HG03521 (cell line): Measurements from ENCODE around the gene MED10.

ENCODE experiments used
- ATAC-seq: cut with Tn5 transposase; IDR thresholded peaks from one replicate; pipeline ENCODE4 v1.9.1; 2021; ENCODE audit warnings: mild to moderate bottlenecking, moderate library complexity; ENCODE audit not compliant: unreplicated experiment

Gene MED10, protein sequence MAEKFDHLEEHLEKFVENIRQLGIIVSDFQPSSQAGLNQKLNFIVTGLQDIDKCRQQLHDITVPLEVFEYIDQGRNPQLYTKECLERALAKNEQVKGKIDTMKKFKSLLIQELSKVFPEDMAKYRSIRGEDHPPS

DNA sequence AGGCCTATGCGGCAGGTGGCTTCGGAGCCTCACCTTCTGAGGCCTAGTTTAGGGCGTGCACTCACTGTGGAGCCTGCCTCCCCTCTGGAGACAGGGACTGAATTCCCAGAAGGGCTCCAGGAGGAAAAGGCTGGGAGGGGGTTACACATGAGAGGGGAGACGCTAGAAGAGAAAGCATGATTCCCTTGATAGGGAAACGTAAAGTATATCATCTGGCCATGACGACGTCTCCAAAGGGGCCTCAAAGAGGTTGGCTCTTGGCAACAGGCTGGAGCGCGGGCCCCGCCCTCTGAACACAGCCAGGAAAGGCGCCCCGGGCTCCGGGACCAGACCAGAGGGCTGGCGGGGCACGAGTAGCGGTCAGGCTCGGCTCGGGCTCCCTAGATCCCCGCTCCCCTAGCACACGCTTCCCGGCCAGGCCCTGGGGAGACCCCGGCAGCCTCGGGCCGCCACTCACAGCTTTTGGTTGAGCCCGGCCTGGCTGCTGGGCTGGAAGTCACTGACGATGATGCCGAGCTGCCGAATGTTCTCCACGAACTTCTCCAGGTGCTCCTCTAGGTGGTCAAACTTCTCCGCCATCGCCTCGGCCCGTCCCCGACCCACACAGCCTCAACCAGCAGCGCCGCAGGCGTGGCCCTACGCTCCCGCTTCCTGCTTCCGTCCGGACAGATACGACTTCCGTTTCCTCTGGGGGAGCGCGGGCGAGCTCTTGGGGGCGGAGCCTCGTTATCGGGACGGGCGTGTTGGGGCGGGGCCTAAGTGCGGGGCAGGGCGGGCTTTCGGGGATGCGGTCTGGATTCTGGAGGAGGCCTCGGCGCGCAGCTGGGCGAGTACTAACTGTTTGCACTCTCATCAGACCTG is at the start of gene MED10:
Gene MED10 (minus strand): TSS at position 643 of the 861 bp plus-strand sequence. CDS start 64 bp downstream, at position 579.
- ATAC-seq, result peak; percentile 99

DNA sequence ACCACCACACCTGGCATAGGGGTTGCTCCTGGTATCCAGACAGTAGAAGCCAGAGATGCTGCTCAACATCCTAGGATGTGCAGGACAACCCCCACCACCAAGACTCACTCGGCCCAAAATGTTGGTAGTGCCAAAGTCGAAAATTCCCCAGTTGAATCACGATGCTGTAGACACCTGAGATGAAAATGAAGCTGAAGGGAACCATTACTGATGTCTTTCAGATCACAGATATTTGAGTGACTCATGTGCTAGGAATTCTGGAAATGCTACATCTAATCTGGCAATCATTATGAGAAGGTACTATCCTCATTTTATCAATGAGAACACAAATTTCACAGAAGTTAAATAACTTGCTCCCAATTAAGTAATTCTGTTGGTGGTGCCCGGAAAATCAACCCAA is 49.3 kb upstream of the MED10 start:
- ATAC-seq, result no peak

DNA sequence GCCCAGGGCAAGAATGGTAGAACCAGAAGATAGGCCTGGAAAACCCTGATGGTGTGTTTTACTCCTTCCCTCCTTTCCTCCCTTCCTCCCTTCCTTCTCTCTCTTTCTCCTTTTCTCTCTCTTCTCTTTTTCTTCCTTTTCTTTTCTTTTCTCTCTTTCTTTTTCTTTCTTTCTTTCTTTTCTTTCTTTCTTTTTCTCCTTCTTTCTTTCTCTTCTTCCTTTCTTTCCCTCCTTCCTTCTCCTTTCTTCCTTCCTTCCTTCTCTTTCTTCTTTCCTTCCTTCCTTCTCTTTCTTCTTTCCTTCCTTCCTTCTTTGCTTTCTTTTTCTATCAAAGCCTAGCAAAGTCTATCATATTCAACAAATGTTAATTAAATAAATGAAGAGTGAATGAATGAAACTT is 46.4 kb upstream of the MED10 start:
- ATAC-seq, result no peak

DNA sequence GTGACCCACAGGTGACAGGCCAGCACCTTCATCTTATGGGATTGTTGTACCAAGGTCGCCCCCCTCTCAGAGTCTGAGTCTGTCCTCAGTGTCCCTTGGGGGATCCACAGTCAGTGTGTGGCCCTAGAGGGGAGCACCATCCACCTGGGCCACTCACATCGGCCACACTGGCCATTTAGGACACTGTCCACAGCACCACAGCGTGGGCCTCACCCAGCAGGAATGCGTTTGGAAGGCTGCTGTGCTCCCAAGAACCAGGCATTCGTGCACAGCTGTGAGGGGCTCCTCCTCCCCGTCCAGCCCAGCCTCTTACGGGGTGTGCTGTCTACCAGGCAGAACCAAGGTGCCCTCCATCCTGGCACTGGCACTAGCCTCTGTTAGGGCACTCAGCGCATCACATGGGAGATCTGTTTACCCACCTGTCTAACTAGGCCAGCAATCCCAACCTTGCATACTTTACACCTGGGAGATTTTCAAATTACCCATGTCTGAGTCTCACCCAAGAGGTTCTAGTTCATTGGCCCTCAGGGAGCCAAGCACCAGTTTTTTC is 45.8 kb upstream of the MED10 start:
- no peak for ATAC-seq

DNA sequence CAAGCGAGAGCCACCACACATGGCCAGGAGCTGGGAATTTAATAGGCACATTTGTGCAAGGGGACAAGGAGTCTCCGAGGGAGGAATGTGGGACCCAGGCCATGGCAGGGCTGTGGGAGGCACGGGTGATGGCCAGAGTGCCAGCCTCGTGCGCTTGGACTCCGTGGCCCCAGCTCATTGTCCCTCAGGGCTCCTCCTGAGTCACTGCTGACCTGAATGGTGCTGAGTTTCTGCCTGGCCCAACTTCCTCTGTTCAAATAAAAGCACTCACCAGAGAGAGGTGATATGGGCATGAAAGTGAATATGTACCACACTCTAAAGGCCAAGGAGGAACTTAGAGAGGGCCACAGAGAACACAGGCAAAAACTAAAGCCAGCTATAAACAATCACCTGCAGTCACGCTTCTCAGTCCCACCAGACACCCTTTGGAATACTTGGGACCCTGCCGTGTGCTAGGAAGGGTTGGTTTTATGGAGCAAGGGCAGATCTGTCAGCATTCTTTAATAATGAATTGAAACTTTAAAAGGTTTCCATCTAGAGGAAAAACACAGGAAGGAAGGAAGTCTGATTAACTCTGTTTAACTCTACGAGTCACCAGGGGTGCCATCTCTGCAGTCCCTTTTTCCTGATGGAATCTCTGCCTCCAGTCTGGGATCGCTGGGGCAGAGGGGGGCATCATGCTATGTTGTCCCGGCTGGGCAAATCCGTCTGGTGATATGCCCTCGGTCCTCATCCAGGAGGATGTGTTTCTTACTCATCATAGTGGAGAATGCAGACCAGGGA is 45.2 kb upstream of the MED10 start:
- ATAC-seq, result no peak

DNA sequence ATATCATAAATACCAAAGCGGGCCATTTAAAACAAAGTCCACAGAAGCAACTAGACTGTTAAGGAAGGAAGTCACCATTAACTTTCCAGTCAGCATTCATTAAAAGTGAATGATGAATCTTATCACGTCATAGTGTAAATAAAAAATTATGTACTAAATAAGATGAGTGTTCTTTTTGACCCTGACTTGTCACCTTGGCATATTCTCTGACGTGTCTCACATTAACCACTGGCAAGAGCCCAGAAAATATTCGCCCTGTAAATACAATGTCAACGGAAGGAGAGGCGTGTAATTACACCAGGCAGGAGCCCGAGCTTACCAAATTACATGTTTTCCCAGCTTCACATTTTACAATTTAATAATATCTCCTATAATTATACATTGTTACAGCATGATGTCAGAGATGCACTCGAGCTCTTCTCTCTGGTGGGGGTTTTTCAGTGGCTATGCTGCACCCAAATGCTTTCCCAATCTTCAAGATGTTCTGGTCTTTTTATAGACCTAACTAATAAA is 41.0 kb upstream of the MED10 start:
- no peak for ATAC-seq

DNA sequence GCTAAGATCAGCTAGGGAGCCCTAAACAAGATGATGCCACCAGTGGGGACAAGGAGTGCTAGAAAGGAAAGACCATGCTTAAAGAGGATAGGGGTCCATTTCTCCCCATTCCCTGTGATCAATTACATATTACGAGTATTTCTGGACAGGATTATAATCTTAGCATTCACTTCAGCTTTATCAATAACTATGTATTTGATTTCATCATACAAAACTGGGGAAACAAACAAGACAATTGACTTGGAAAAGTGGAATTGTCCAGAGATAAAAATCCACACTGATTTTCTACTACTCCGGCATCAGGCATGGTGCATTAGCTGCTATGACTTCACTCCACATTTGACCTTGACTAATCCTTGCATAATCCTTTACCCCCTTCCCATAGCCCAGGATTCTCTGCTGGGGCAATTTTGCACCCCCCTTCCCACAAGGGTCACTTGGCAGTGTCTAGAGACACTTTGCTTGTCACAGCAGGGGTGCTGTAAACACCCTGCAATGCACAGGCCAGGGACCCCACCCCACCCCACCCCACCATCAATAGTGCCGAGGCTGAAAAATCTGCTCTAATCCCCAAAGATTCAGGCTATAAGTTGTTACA is 40.4 kb upstream of the MED10 start:
- ATAC-seq, result no peak

DNA sequence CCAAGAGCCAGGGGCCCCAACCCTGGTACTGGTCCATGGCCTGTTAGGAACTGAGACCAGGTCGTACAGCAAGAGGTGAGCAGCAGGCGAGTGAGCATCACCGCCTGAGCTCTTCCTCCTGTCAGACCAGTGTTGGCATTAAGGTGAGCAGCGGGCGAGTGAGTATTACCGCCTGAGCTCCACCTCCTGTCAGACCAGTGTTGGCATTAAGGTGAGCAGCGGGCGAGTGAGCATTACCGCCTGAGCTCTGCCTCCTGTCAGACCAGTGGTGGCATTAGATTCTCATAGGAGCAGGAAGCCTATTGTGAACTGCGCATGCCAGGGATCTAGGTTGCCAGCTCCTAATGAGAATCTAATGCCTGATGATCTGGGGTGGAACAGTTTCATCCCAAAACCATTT is 39.3 kb upstream of the MED10 start:
- ATAC-seq, result no peak

DNA sequence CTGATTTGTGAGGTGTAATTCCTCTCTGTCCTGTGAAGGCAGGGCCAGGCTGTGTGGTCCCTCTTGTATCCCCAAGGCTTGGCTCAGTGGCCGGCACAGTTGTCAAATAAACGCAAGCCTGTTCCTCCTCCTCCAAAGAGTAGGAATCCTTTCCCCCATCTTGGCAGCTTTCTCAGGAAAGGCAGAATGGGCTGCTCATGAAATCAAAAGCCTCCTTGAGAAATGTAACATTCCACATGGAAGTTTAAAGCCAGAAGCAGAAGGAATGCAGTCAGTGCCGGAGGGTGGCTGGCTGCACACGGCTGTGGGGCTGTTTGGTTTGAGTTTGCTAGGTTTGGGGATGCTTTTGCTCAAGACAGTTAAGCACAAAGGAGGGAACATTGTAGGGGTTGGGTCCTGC is 34.5 kb upstream of the MED10 start:
- ATAC-seq, result no peak

DNA sequence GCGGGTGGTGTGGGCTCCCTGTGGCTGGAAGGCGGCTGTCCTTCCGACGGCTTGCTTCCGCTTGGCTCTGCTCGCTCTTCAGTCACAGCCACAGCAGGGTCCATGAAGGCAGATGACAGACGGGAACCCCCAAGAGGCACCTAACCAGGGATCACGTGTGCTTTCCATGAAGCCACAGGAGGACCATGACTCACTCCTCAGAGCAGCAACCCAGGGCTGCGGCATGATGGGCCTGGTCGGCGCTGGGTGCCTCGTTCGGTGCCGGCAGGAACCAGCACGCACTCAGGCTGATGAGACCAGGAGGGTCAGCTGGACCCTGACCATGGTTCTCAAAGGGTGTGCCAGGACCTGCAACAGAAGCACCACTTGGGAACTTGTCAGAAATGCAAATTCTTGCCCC is 32.8 kb upstream of the MED10 start:
- ATAC-seq, result no peak

DNA sequence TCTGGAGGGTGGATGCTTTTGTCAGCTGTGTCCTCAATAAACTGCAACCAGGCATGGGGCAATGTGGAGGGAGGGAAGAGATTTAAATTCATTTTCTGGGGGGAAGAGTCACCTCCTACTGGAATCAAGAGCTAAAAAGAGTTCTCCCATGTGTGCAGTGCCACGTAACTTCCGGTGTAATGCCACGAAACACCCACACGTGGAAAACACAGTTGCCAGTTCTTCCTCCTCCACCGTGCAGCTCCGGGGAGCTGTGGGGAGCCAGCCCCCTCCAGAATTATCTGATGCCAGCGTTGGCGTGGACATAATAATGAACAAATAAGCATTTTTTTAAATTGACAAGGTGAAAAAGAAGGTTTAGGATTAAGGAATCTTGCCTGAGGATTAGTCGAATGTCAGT is 32.1 kb upstream of the MED10 start:
- ATAC-seq, result no peak

DNA sequence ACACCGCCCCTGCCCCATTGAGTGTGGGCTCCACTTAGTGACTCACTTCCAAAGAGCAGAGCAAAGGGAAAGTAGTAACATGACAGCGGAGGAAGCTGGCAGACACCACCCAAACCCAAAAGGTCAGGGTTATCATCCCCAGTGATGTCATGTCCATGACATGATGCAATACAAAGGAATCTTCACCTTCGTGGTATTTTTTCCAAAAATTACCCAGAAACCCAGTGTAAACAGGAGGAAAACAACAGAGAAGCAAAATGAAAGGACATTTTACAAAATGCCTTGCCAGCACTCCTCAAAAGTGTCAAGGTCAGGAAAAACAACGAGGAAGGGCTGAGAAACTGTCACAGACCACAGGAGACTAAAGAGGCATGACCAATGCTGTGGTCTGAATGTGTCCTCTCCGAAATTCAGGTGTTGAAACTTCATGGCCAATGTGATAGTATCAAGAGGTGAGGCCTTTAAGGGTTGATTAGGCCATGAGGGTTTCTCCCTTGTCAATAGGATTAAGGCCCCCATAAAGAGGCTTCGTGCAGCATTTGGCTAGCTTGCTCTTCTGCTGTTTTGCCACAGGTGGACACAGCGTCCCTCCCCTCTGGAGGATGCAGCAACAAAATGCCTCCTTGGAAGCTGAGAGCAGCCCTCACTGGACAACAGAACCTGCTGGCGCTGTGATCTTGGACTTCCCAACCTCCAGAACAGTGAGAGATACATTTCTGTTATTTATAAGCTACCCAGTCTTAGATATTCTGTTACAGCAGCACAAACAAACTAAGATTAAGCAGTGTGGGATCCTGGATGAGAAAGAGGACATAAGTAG is 30.5 kb upstream of the MED10 start:
- ATAC-seq, result no peak

DNA sequence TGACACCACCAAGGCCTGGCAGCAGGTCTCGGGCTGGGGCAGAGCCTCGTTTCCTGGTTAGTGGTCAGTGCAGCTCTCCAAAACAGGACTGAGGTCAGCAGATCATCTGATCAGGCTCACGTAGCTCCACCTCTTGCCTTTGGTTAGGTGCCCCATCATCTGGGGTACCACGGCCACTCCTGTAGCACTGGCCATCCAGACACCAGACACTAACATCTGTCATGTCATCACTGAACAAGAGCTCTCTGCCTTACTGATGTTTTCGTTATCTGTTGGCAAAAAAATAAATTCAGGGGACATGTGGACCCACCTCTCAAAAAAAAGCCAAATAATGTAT is 29.9 kb upstream of the MED10 start:
- ATAC-seq, result no peak

DNA sequence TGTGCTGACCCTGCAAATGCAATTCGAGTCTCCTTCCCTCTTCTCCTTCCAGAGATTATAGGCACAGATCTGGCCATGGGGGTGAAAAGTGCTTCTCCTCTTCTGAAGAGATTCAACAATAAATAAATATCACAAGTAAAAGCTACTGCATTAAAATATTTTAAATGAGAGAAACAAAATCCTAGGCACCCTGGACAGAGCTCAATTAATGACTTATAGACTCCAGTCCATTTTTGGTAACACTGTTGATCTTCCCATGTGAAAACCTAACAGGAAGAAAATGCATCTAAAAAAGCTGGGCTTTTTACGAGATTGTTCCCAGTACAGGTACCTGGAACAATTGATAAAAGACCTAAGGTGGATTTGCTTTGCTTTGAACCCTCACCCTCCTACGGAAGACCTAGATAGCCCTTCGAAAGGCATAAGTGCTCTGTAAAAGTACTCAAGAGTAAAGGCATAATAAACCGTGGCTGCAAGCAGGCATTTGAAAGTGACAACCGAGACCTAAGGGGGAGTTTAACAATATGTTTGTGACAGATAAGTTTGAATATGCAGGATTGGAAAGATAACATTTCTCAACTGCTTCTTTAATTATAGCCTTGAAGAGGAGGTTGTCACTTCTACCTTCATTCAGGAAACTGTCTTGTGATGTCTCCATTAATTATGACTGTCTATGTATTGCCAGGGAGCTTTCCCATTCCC is 29.4 kb upstream of the MED10 start:
- ATAC-seq, result no peak

DNA sequence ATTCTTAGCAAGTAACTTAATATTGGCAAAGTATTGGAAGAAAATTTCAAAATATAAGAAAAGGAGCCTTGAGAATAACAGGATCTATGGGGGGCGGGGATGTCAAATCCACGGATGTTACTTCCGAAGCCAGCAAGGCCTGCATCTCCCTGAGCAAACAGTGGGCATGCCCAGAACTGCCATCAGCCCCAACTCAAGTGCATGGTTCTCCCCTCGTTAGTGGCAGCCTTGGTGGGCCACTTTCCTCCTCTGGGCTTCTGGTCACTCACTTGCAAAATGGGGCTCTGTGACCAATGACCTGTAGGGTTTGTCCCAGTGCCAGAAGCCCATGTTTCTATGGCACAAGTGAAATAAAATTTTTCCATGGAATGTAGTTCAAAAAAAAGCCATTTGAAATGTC is 27.2 kb upstream of the MED10 start:
- ATAC-seq, result no peak

DNA sequence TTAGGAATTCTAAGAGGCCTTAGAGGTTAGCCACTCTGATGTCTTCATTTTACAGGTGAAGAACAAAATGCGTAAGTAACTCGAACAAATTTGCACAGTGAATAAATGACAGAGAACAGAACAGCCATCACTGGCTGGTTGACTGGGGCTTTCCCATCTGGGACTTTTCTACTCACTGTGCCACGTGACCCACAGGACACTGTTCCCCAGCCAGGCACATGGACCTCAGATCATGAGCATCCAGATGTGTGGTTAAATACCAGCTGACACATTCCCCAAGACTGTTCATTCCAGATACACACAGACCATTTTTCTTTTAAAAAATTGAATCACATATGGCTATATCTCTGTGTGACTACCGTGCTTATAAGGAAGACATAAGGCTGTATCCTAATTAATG is 25.8 kb upstream of the MED10 start:
- ATAC-seq, result no peak

DNA sequence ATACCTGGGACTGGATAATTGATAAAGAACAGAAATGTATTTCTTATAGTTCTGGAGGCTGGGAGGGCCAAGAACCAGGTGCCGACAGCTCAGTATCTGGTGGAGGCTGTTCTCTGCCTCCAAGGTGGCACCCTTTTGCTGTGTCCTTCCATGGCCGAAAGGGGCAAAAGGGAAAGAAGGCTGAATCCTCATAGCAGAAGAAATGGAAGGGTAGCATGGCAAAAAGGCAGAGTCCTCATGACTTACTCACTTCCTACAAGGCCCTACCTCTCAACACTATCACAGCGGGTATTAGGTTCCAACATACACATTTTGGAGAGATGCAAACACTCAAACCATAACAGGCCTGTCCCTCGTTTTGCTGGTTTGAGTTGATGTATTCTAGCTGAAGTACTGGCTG is 25.1 kb upstream of the MED10 start:
- no peak for ATAC-seq

DNA sequence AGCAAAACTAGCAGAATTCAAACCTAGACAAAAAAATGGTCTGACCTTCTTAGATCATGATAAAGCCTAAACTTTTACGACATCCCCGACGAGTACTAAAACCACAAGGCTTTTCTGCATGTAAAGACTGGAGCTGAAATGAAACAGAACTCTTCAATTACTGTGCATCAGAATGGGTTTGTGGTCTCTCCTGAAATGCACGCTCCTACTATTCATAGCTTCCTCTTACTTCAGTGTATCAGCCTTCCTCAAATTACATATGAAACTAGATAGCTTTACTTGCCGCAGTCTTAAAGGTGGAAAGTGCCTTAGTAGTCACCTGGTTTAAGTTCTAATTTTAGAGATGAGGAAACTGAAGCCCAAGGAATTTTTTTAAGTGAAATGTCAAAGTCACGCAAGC is 24.6 kb upstream of the MED10 start:
- no peak for ATAC-seq

DNA sequence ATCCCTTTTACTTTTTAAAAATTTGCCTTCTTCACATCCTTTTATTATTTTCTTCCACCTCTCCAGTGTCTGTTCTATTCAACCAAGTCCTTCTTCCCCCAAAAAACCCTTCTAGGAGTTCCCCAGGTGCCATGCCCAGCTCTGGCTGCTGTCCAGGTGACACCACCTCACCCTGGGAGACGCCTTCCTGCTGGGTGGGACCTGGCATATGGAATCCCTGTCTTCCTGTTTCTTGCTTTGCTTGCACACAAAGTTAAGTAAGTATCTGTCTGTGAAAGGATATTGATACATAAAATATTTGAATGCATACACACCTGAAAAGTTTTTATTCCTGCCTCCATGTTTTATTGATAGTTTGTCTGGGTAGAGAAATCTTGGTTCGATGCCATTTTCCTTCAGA is 23.1 kb upstream of the MED10 start:
- no peak for ATAC-seq
